HUES64 (cell line): ENCODE measurements around the gene TENM4.

Experiments used
- H3K27ac ChIP-seq: 2 replicates; pipeline ENCODE4 v1.7.0; 2013; ENCODE audit warnings: low read depth, low read length, inconsistent platforms
- H3K27me3 ChIP-seq: 2 replicates; pipeline ENCODE4 v1.6.1; 2013; ENCODE audit warnings: mild to moderate bottlenecking, low read length; ENCODE audit not compliant: insufficient read depth
- H3K36me3 ChIP-seq: 2 replicates; pipeline ENCODE4 v1.6.1; 2013; ENCODE audit warnings: mild to moderate bottlenecking, low read length; ENCODE audit not compliant: insufficient read depth
- H3K4me1 ChIP-seq: 2 replicates; pipeline ENCODE4 v1.6.1; 2013; ENCODE audit warnings: mild to moderate bottlenecking, low read length, moderate library complexity; ENCODE audit not compliant: insufficient read depth
- H3K4me3 ChIP-seq: 2 replicates; pipeline ENCODE4 v1.5.1; 2013; ENCODE audit warnings: mild to moderate bottlenecking, low read length, moderate library complexity
- H3K9ac ChIP-seq: 2 replicates; pipeline ENCODE4 v1.6.1; 2013; ENCODE audit warnings: mild to moderate bottlenecking, low read depth, low read length
- H3K9me3 ChIP-seq: 2 replicates; pipeline ENCODE4 v1.6.1; 2013; ENCODE audit warnings: low read depth, low read length; ENCODE audit not compliant: insufficient read depth
- WGBS: fragments of 150-250, 120-280 bp; methylation state at CpG from one replicate; pipeline ENCODE4 v1.1.7; 2013; ENCODE audit warnings: missing lambda C conversion rate; 5-methylcytosine and 5-hydroxymethylcytosine counted together

Gene TENM4

DNA sequence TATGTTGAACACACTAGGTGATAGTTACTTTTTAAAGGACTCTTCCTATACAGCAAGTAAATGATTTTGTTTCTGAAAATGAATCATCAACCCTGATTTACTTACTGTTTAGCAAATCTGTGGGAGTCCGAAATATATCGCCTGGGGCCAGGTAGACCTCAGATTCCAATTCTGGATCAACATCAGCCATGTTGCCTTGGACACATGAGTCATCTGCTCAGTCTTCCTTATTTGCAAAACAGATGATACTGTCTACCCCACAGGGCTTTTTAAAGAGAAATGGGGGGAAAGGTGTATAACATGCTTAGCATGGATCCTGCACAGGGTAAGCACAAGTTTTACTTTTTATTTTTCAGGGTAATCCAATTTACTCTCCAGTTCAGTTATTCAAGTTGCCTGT, 324.2 kb downstream of the TENM4 start:
- H3K9me3 ChIP-seq, result no peaks in the 10 kb centered on the region
- H3K4me3 ChIP-seq, result no peak overlapping the region
- H3K9ac ChIP-seq, result no peak overlapping the region
- peaks cover 12% of the 10 kb centered on the region; the same call in 1 of the 2 replicates for H3K4me1 ChIP-seq
- H3K36me3 ChIP-seq, result no peaks in the 10 kb centered on the region
- H3K27me3 ChIP-seq, result no peaks in the 10 kb centered on the region
- H3K27ac ChIP-seq, result no peak overlapping the region
- WGBS, result 97% methylated on average over 2 of the region's 2 CpGs

DNA sequence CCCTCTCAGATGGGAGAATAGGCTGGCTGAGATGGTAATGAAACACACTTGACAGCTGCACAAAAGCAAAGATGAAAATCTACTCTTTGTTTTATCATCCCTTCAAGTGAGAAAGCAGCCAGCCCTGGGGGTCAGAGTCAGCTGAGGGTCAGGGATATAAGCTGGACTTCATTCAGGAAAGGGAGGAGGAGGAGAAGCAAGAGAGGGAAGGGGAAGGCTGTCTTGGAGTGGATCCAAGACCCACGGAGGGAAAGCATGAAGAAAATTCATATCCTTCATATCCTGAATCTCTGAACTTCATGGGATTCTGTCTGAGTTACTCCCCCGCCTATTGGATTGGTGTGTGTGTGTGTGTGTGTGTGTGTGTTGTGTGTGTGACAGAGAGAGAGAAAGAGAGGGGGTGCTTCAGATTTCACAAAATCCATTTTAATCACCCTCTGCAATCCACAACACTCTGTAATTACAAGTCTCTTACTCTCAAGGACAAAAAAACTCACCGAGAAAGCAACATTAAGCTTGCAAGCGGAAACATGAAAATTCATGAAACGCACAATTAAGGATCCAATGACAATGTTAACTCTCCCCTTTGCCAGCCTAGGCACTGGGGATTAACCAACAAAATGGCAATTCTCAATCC, 327.7 kb downstream of the TENM4 start:
- H3K9ac ChIP-seq, result no peak overlapping the region
- no peaks in the 10 kb centered on the region for H3K27me3 ChIP-seq
- H3K9me3 ChIP-seq, result no peaks in the 10 kb centered on the region
- 94% methylated on average over 3 of the region's 5 CpGs for WGBS
- no peaks in the 10 kb centered on the region for H3K4me1 ChIP-seq
- no peak overlapping the region for H3K4me3 ChIP-seq
- H3K36me3 ChIP-seq, result no peaks in the 10 kb centered on the region
- no peak overlapping the region for H3K27ac ChIP-seq

DNA sequence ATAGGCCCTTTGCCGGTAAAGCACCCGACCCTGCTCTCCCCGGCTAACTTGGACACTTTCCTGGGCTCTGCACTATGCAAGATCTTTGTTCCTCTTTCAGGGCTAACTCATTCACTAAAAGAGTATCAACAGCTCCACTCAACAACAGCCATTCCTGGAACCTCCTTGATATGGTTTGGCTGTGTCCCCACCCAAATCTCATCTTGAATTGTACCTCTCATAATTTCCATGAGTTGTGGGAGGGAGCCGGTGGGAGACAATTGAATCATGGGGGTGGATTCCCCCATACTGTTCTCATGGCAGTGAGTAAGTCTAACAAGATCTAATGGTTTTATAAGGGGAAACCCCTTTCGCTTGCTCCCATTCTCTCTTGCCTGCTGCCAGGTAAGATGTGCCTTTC, 330.0 kb downstream of the TENM4 start:
- H3K27me3 ChIP-seq, result no peaks in the 10 kb centered on the region
- no peaks in the 10 kb centered on the region for H3K4me1 ChIP-seq
- H3K36me3 ChIP-seq, result no peaks in the 10 kb centered on the region
- H3K9me3 ChIP-seq, result no peaks in the 10 kb centered on the region
- H3K9ac ChIP-seq, result no peak overlapping the region
- 92% methylated on average over 5 of the region's 5 CpGs for WGBS
- no peak overlapping the region for H3K4me3 ChIP-seq
- H3K27ac ChIP-seq, result no peak overlapping the region

DNA sequence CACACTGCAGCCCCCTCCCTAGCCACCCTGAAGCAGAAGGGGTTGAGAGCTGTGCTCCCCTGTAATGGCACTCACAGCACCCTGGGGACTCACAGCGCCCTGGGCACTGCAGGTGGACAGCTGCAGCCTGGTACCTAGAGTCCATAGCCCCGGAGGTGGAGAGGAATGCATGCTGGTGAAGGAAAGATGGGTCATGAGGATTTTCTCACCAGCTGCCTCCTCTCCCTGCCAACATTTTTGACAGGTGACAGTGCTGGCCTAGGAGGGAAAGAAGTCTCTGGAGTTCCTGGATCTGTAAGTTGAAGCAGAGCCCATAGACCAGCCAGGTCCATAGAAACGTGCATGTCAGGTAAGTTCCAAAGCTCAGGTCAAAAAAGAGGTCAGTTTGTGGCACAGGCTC, 330.5 kb downstream of the TENM4 start:
- H3K36me3 ChIP-seq, result no peaks in the 10 kb centered on the region
- H3K27me3 ChIP-seq, result no peaks in the 10 kb centered on the region
- no peak overlapping the region for H3K9ac ChIP-seq
- no peak overlapping the region for H3K27ac ChIP-seq
- H3K4me1 ChIP-seq, result no peaks in the 10 kb centered on the region
- no peaks in the 10 kb centered on the region for H3K9me3 ChIP-seq
- 90% methylated on average over 3 of the region's 3 CpGs for WGBS
- no peak overlapping the region for H3K4me3 ChIP-seq

- 81% methylated on average over 7 of the region's 7 CpGs for WGBS
- no peaks in the 10 kb centered on the region for H3K36me3 ChIP-seq
- H3K27ac ChIP-seq, result no peak overlapping the region
- H3K9me3 ChIP-seq, result no peaks in the 10 kb centered on the region
- H3K27me3 ChIP-seq, result no peaks in the 10 kb centered on the region
- H3K9ac ChIP-seq, result no peak overlapping the region
- H3K4me3 ChIP-seq, result no peak overlapping the region
- no peaks in the 10 kb centered on the region for H3K4me1 ChIP-seq
These were observed 332.0 kb downstream of the TENM4 start for GRCh38 chr11:79108851-79109250.

DNA sequence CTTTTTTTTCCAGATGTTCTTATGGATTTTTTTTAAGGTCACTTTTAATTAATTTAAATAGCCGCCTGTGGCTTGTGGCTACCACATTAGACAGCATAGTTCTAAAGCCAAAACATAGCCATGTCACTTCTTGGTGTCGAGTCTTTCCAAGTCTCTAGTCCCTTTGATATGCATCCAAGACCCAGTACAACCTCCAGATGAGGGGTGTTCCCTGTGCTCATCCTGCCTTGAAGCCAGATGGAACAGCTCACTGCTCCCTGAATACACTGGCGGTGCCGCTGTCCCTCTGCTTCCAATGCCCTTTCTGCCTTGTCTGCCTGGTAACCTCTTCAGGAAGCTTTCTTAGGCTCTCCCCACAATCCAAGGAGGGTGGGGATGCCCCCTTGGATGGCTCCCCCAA, 338.0 kb downstream of the TENM4 start:
- 93% methylated on average over 4 of the region's 4 CpGs for WGBS
- H3K4me1 ChIP-seq, result no peaks in the 10 kb centered on the region
- no peaks in the 10 kb centered on the region for H3K27me3 ChIP-seq
- H3K9ac ChIP-seq, result no peak overlapping the region
- H3K36me3 ChIP-seq, result no peaks in the 10 kb centered on the region
- H3K27ac ChIP-seq, result no peak overlapping the region
- H3K9me3 ChIP-seq, result no peaks in the 10 kb centered on the region
- H3K4me3 ChIP-seq, result no peak overlapping the region

GRCh38 chr11:79101656-79102055, 339.2 kb downstream of the TENM4 start:
- 84% methylated on average over 2 of the region's 2 CpGs for WGBS
- H3K36me3 ChIP-seq, result no peaks in the 10 kb centered on the region
- no peak overlapping the region for H3K27ac ChIP-seq
- H3K9ac ChIP-seq, result no peak overlapping the region
- H3K27me3 ChIP-seq, result no peaks in the 10 kb centered on the region
- no peak overlapping the region for H3K4me3 ChIP-seq
- H3K4me1 ChIP-seq, result no peaks in the 10 kb centered on the region
- no peaks in the 10 kb centered on the region for H3K9me3 ChIP-seq

GRCh38 chr11:79100093-79100910, 340.5 kb downstream of the TENM4 start:
- Histone ChIP-seq H3K27ac (no peak overlapping the region), H3K9me3 (no peaks in the 10 kb centered on the region), H3K4me3 (no peak overlapping the region), H3K27me3 (no peaks in the 10 kb centered on the region), H3K9ac (no peak overlapping the region), H3K36me3 (no peaks in the 10 kb centered on the region), H3K4me1 (no peaks in the 10 kb centered on the region)
- 54% methylated on average over 6 of the region's 9 CpGs for WGBS

- Histone ChIP-seq H3K36me3 (no peaks in the 10 kb centered on the region), H3K4me3 (no peak overlapping the region), H3K27me3 (no peaks in the 10 kb centered on the region), H3K9me3 (no peaks in the 10 kb centered on the region), H3K27ac (no peak overlapping the region), H3K9ac (no peak overlapping the region), H3K4me1 (no peaks in the 10 kb centered on the region; the same call in 1 of the 2 replicates)
- 45% methylated on average over 2 of the region's 2 CpGs for WGBS
These were observed 342.7 kb downstream of the TENM4 start for GRCh38 chr11:79098146-79098545.

- no peak overlapping the region for H3K4me3 ChIP-seq
- 91% methylated on average over 8 of the region's 8 CpGs for WGBS
These were observed 343.5 kb downstream of the TENM4 start for GRCh38 chr11:79097246-79097875.

DNA sequence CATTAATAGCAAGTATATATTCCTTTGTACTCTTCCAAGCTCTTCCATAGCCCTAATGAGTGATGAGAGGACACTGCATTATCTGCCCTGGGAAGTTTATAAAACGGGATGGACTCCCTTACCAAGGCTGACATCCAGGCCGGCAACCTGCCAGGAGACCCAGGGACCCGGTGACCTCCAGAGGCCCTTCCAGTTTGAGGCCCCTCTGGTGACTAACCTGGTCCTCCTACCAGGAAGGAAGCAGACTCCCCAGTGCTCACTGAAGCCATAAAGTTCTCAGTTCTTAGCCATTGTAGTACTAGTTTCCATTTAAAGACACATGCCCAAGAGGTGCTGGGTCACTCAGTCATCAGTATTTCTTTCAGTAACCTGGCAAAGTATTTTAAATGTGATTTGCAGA, 345.4 kb downstream of the TENM4 start:
- Histone ChIP-seq H3K9me3 (no peaks in the 10 kb centered on the region), H3K27ac (no peak overlapping the region), H3K36me3 (no peaks in the 10 kb centered on the region), H3K4me1 (no peaks in the 10 kb centered on the region; the same call in 1 of the 2 replicates), H3K9ac (no peak overlapping the region), H3K4me3 (no peak overlapping the region), H3K27me3 (no peaks in the 10 kb centered on the region)
- 89% methylated on average over 3 of the region's 3 CpGs for WGBS

More at GRCh38 chr11:79097246-79097875, 343.5 kb downstream of the TENM4 start:
- no peak overlapping the region for H3K27ac ChIP-seq
- H3K9me3 ChIP-seq, result no peaks in the 10 kb centered on the region
- no peaks in the 10 kb centered on the region; the same call in 1 of the 2 replicates for H3K4me1 ChIP-seq
- no peaks in the 10 kb centered on the region for H3K36me3 ChIP-seq
- H3K9ac ChIP-seq, result no peak overlapping the region
- no peaks in the 10 kb centered on the region for H3K27me3 ChIP-seq
